G401.6 (cell line): ENCODE data around the gene LATS1.
"Not testable (repeated sequence)": the region's sequence is repeated elsewhere in the genome, so short reads cannot be mapped to it uniquely, and the experiment has no call there.

ENCODE experiments used
- FAIRE-seq: peaks from 2 replicates; lab custom pipeline; 2012; peaks lifted over from hg19 to GRCh38; lab: Jason Lieb, UNC

LATS1 gene

DNA sequence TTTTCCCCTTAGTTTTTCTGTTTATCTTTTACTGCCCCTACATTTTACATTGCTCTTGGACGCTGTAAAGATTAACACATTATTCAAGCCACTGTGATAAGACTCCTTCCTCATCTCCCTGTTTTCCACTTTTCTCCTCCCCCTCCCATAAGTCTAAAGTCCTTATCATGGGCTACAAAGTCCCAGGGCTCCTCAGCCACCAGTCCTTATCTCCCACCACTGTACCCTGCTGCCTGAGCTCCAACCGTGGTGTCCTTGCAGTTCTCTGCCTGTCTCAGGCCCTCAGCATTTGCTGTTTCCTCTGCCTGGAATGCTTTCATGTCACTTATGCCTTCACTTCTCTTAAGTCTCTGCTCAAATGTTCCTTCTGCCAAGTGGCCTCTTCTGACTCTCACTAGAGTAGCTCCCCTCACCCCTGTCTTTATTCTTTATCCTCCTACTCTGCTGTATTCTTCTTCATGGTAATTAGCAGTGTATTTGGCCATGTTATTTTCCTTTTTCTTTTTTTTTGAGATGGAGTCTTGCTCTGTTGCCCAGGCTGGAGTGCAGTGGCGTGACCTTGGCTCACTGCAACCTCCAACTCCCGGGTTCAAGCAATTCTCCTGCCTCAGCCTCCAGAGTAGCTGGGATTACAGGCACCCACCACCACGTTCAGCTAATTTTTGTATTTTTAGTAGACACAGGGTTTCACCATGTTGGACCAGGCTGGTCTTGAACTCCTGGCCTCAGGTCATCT is 10.8 kb upstream of the LATS1 start:
- no peak for FAIRE-seq

DNA sequence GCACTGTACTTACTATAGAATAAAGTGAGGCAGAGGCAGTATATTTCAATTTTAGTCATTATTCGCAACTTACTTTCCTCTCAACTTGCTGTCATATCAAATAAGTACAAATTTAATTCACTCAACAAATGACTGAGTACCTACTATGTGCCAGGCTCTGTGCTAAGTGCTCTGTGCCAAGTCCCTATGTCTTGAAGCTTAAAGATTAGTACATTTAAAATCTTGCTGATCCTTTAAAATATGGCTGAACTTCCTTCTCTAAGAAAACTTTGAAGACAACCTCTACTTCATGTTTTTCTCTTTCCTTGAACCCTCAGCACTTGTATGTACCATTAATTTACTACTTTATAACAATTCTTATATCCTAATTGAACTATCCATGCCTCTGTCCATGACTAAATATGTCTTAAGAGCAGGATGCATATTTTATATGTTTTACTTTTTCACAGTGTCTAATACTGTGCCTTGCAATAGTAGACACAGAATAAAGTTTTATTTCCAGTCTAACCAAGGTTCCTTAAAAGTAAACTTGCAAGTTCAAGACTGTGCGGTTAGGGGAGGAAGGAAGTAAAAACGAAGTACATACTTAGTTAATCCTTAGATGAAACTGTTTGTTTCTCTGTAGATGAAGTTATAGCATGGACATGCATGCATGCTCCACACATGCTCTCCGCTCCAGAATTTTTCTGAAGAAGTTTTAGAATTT is 10.0 kb upstream of the LATS1 start:
- no peak for FAIRE-seq

DNA sequence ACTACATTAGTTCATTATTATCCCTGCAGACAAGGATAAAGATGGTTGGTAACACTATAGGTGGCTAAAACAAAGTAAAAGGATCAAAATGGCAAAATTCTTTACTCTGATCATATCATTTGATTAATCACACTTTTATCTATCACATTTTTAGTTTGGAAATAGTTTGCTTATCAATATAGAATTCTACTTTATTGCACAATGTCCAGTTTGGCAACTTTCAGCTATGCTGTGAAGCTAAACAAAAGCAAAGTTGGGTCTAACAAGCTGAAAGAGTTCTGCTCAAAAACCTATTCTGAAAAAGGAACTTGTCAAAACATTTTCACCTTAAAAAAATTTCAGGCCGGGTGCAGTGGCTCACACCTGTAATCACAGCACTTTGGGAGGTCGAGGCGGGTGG is 7.9 kb upstream of the LATS1 start:
- FAIRE-seq = no peak

DNA sequence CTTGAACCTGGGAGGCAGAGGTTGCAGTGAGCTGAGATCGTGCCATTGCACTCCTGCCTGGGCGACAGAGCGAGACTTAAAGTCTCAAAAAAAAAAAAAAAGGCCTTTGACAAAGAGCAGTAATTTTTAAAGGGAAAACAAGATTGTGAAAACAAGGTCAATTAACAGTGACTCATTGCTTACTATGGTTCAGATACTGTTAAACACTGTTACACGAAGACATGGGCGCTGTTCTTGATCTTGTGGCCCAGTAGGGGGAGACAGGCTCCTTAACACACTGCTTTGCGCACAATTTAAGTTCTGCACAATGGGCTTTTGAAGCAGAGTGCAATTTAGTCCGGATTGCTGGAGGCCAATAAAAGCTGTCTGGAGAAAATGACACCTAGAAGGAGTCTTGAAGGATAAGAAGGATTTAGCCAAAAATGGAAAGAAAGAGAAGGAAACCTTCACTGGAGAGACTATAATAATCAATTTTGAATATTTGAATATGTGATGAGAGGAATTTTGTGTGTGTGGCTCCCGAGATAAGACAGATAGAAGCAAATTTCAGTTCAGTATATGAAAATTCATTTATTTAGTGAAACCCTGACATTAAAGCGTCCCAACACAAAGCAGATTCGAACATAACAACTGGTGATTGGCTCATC is 6.0 kb upstream of the LATS1 start:
- FAIRE-seq = peak; percentile 93

DNA sequence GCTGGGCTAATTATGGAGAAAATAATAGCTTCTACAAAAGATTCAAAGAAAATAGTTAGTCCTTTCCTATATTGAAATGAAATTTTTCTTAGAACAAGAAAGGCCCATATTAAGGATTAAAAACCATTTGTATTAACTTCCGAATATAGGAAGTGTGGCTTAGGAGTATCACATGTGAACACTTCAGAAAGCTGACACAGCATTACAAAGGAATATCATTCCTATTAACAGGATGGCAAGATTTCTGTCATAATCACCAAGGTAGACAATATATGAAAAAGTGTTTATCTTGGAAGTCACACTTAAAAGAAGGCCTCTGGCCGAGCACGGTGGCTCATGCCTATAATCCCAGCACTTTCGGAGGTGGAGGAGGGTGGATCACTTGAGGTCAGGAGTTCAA is 5.4 kb upstream of the LATS1 start:
- no peak for FAIRE-seq

DNA sequence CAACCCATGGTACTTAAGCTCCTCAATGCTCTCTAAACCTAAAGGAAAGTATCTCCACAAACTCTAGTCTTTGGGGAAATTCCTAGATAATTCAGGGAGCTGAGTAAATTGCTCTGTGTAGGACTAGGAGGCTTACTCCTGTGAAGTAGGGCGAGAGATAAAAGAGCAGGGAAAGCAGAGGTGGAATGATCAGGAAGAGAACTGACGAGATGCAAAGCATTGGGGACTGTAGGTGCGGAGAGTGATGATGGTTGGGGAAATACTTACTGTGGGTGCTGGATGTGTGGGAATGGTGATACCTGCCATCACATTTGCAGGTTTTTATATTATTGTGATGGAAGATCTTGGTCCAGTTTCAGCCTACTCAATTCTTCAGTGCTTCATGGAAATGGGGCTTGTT is 1.6 kb upstream of the LATS1 start:
- FAIRE-seq = no peak

DNA sequence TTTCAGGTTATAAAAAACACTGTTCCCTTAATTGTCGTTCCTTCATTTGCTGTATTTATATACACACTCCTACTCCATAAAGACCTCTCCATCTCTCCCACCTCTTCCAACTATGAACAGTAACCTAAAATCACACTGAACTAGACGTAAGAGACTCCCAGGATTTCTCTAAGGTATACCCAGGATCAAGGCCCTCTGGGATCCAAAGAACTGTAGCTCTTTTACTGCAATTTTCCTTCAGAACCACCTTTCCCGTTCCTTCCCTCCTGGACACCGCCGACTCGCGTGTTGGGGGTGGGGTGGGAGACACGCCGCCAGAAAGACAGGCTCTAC is 680 bp downstream of the LATS1 start:
- no peak for FAIRE-seq

DNA sequence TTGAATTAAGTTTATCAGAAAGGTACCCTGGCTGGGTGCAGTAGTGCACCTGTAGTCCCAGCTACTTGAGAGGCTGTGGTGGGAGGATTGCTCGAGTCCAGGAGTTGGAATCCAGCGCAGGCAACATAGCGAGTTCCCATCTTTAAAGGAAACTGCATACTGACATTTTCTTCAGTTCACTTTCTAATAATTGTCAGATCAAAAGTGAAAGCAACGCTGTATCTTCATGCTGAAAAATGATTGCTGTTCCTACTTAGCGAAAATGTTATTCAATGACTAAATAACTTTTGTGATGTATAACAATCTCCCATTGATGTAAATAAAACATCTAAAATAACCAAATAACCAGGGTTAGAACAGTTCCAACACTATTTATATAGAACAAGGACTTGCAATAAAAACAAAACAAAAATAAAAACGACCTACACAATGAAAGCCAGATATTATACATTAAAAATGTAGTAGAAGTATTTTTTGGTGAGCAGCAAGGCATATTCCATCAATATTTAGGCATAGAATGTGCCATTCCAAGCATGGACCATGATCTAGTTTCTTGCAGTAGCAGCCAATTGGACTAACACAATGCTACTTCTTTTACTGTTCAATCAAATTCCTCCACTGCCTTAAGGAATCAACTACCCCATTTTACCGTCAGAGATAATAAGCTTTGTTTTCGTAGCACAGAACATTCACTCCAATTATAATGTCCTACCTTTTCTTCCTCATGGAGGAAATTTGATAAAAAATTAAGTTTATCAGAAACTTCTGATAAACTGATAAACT is 1.5 kb downstream of the LATS1 start:
- FAIRE-seq = no peak

DNA sequence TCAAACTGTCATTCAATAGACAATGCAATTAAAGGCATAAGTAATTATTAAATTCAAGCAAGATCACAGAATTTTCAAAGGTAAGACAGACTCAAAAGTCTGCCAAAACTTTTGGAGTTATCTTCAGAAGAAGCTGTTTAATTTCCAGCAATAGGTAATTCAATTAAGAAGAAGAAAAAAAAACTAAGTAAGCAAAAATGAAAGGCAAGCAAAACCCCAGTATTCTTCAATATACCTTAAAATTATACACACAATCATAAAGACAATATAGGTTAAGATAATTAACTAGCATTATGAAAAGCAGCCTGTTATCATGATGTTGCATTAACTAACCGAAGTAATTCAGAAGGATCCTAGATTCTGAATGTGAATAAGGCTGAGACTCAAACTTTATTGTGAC is 3.5 kb downstream of the LATS1 start:
- no peak for FAIRE-seq

DNA sequence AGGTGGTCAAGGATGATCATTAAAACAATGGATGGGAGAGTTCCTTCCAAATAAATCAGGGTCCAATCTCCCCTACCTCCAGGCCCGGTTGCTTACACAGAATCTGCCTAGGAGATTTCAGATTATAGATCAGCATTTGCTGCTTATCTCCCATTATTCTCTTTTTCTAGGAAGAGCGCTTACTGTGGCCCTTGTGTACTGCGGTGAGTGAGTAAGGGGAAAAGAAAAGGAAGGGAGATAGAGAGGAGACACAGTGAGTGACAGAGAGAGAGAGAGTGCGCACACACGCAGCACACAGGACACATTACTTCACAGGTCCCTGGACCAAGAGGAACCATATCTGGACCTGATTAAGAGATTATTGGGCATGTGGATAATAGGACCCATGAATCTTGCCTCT is 6.2 kb downstream of the LATS1 start:
- FAIRE-seq = no peak

DNA sequence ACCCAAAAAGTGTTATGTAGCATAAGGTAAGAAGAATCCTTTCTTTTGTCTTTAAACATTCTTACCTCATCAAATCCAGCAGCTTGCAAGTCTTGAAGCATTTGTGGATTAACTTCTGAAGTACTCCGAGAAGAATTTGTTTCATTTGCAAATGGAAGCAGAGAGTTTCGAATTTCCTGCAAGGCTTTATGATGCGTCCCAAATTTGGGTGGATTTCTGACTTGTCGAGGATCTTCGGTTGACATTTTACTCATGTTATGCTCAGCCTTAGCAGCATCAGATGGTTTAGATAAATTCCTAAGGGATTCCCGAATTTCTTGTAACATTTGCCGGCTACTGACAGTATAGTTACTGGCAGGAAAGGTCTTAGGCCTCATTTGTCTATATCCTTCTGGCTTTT is 16.2 kb downstream of the LATS1 start:
- no peak for FAIRE-seq

DNA sequence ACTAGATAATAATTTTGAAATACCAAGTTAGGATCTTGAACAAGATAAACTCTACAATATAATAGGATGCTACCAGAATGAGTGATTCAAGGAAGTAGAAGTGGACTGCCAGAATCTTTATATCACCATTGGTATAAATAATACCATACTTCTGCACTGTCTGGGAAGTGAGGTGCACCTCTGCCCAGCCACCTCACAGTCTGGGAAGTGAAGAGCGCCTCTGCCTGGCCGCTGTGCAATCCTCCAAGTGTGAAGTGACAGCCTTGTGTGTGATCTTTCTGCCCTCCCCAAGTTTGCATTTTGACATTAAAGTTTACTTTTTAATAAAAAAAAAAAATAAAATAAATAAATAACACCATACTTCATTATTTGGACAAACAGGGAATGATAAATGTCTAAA is 18.8 kb downstream of the LATS1 start:
- FAIRE-seq = no peak

DNA sequence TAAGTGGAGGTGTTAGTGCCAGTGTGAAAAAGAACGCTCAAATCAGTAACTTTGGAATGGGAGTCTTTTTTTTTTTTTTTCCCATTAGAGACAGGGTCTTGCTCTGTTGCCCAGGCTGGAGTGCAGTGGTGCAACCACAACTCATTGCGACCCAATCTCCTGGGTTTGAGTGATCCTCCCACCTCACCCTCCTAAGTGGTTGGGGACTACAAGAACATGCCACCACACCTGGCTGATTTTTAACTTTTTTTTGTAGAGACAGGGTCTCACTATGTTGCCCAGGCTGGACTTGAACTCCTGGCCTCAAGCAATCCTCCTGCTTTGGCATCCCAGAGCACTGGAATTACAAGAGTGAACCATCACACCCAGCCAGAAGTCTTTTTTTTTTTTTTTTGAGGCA is 19.7 kb downstream of the LATS1 start:
- FAIRE-seq = no peak

DNA sequence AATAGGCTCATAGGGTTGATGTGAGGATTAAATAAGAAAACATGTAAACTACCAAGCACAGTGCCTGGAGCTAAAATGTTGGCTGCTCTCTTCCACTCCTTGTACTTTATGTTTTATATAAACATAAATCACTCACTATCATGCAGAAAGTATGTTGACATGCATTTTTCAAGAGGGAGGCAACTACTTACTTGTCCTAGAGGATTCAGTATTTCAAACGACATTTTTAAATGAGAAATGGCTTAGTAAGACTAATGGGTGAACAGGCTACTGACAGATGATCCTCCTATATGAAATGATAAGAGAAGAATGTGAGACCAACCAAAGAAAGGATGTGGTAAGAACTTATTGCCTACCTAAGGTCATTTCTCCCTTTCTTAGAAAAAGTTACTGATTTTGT is 21.0 kb downstream of the LATS1 start:
- no peak for FAIRE-seq

DNA sequence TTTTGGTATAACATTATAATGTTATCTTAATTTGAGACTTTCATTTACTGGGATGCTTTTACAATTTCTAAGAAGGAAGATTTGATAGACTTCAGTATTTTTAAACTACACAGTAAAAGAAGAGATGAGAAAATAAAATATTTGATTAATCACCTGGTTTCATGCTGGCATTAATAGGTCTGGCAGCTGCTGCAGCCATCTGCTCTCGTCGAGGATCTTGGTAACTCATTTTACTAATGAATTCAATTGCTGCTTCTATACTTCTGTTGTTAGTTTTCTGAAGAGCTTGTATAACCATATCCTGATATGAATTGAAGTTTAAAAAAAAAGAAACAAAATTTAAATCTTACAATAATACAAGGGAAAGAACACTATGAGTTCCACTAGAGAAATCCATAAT is 23.0 kb downstream of the LATS1 start:
- FAIRE-seq = no peak

DNA sequence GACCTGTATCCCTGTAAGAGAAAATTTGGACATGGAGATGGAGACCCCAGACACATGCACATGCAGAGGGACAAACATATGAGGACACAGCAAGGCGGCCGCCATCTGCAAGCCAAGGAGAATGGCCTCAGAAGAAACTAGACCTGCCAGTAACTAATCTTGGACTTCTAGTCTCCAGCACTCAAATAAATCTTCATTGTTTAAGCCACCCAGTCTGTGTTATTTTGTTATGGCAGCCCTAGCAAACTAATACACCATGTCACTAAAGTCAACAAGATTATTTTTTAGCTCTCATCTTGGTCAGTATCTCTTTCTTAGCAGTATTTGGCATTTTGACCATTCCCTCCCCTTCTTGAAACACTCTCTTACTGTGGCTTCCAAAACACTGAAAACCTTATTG is 26.7 kb downstream of the LATS1 start:
- no peak for FAIRE-seq

DNA sequence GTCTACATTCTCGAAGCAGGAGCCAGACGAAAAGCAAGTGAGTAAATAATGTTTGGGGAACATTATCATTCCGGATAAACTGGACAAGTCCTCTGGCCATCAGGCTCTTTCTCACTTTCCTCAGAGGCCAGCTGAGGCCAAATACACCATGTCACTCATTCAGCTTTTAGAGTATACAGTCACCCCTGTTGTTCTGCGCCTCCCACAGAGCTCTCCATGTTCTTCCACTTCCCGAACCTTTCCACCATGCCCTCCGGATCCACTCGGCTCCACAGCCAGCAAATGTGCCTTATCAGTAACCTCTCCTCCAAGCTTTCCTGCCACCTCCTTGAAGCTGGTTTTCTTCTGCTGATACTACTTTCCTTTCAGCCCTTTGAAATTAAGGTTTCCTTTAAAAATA is 31.7 kb downstream of the LATS1 start:
- FAIRE-seq = no peak

DNA sequence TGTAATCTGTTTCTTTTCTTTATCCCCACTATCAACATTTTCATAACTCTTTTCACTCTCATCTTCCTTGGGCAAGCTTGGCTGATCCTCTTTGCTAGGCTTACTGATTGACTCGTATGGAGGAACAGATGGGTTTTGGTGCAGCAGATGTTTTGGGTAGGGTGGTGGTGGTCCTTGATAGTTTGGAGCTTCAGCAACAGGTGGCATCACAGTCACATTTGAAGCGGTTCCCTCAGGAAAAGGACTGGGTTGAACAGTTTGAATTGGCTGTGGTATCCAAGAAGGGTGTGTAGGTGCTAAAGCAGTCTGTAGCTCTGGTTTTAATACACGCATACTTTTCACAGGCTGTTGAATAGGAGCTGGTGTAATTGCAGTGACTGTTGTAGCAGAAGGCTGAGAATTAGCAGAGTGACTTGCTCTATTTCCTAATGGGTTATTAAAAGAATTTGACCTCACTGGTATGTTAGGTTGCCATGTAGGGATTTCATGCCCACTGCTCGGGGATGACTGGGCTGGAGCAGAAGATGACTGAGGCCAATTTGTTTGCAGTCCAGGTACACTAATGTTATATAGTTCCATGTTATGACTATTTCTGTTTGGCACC is 34.5 kb downstream of the LATS1 start:
- FAIRE-seq = no peak

DNA sequence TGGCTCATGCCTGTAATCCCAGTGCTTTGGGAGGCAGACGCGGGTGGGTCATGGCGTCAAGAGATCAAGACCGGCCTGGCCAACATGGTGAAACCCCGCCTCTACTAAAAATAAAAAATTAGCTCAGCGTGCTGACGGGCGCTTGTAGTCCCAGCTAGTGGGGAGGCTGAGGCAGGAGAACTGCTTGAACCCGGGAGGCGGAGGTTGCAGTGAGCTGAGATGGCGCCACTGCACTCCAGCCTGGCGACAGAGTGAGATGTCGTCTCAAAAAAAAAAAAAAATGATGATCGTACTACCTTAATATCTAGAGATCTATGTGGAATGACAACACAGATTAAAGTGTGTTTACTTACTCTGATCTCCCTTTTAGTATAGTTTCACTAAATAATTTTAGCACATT is 36.1 kb downstream of the LATS1 start:
- FAIRE-seq = not testable (repeated sequence)

DNA sequence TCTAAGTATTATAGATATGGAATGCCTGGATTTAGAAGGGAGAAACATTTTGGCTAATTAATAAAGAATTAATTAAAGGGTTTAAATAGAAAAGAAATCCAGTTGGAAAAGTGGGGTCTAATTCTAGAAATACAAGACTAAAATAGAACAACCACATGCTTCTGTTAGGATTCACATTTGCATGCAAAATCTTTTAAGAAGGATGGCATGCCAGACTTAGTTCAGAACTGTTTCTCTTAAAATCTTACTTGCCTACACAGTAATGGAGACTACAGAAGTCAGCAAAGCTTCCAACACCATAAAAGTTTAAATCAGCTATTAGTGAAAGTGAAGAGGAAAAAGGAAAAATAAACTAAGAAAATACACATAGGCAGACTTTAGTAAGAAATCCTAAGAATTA is 36.7 kb downstream of the LATS1 start:
- peak; percentile 74 for FAIRE-seq

DNA sequence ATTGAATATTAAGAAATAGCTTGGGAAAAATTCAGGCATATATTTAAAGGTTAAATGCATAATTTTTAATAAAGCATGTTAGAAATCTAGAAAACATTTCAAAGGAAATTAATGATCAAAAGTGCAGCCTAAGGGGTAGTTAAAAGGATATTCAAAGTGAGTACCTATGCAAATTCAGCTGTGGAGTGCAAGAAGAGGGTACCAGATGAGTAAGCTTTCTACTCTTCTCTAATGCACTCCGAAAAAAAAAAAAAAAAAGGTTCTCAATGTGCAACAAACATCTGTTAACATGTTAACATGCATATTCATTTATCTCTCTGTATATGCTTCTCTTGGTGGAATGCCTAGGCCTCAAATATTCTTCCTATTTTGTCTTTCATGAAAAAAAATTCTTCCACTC is 37.4 kb downstream of the LATS1 start:
- FAIRE-seq = no peak

DNA sequence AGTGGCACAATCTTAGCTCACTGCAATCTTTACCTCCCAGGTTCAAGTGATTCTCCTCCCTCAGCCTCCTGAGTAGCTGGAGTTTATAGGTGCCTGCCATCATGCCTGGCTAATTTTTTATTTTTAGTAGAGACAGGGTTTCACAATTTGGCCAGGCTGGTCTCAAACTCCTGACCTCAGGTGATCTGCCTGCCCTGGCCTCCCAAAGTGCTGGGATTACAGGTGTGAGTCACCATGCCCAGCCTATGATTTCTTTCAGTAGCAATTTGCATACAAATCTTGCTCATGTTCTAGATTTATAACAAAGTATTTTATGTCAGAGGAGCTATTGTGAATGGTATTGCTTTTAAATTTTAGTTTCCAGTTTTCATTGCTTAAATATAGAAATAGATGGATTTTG is 45.6 kb downstream of the LATS1 start:
- not testable (repeated sequence) for FAIRE-seq

DNA sequence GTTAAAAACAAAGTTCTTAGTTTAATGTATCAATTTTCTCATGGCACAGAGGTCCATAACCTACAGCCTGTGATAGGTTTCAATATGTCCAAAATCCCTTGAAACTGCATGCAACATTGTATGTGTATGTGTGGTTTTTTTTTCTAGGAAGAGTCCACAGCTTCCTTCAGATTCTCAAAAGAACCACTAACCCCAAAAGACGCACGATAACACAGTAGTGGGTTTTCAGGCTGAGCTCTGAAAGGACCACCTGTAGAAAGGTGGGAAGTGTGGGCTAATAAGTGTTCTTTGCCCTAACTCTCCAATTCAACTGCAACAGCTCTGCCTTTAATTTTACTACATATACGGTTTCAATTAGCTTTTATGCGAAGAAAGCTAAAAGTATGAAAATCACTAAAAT is 57.9 kb downstream of the LATS1 start:
- no peak for FAIRE-seq
